ENCODE measurements around the gene FHIT.

DNA sequence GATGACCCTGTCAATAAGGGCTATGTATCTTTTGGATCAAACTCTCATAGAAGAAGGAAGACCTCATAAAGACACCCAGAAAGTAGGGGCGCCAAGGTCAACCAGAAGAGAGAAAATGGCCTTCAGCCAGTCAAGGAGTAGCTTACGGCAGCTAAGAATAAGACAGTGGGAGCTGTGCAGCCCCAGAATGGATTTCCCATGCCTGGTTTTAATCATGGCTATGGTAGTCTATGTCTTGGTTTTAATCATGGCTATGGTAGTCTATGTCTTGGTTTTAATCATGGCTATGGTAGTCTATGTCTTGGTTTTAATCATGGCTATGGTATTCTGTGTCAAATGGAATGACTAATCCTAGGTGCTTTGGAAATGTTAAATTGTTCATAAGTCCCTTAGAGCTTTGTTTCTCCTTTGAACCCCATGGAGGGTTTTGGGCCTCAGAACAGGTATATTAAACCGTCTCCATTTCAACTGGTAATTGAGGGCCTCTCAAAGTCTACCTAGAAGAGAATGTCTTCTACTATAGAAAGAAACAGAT, 1459.4 kb downstream of the FHIT start:
- TF ChIP-seq CTCF (IDR thresholded peaks at IDR 0.05) = no peak
- TF ChIP-seq EP300 (IDR thresholded peaks at IDR 0.05) = no peak
- TF ChIP-seq POLR2A (IDR thresholded peaks at IDR 0.05) = no peak
